Type B pancreatic cell (in vitro differentiated cells): ENCODE measurements around the gene RPL12. TPM values are rescaled to one million over a fixed set of nuclear protein-coding genes. Genes with fewer than 3 reads are reported as not detected.

ENCODE experiments used
- DNase-seq: peaks from one replicate; pipeline ENCODE4 v3.0.0; 2021; ENCODE audit warnings: mixed read lengths; ENCODE audit not compliant: unreplicated experiment; ENCODE audit errors: extremely low spot score
- H3K27ac Mint-ChIP-seq: 2 replicates; pipeline ENCODE4 v1.8.0; 2021; ENCODE audit warnings: mild to moderate bottlenecking, mixed read lengths
- H3K27me3 Mint-ChIP-seq: 2 replicates; pipeline ENCODE4 v1.8.0; 2021; ENCODE audit warnings: mixed read lengths
- H3K36me3 Mint-ChIP-seq: 2 replicates; pipeline ENCODE4 v1.8.0; 2021; ENCODE audit warnings: mixed read lengths
- H3K4me1 Mint-ChIP-seq: one replicate; pipeline ENCODE4 v1.8.0; 2021; ENCODE audit warnings: mixed read lengths; ENCODE audit not compliant: unreplicated experiment
- H3K4me3 Mint-ChIP-seq: 2 replicates; pipeline ENCODE4 v1.8.0; 2021; ENCODE audit warnings: mild to moderate bottlenecking, mixed read lengths
- H3K9me3 Mint-ChIP-seq: 2 replicates; pipeline ENCODE4 v1.8.0; 2021; ENCODE audit warnings: mixed read lengths
- total RNA-seq: library from RNA; stranded (reverse); gene quantifications from 2 replicates; pipeline ENCODE4 v1.2.1, GENCODE V29; 2021; ENCODE audit warnings: low replicate concordance
- TF ChIP-seq, protein P1 (sequence below): fragments of 200-600 bp; sonication (generic); conservative IDR thresholded peaks from 2 replicates; pipeline ENCODE4 v1.5.0; 2021; ENCODE audit warnings: antibody characterized with exemption, mild to moderate bottlenecking

Gene RPL12
- total RNA-seq, 1 donor from 2014 or later: 1,238 TPM

DNA sequence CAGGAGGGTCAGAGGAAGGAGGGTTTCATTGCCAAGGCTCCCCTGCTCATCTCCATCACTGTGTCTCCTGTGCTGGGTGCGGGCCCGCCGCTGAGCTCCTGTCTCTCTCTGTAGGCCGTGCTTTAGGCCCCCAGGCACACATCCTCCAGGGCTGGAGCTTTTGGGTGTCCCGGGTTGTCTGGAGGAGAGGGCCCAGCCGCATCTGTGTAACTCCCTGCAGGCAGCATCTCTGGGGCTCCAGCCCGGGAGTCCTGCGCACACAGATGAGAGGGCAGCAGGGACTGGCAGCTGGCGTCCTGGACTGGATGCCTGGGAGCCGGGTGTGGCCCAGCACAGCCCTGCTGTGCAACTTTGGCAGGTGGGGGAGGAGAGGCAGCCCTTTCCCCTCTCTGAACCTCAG, 40.3 kb upstream of the RPL12 start:
- TF ChIP-seq, protein P1, sequence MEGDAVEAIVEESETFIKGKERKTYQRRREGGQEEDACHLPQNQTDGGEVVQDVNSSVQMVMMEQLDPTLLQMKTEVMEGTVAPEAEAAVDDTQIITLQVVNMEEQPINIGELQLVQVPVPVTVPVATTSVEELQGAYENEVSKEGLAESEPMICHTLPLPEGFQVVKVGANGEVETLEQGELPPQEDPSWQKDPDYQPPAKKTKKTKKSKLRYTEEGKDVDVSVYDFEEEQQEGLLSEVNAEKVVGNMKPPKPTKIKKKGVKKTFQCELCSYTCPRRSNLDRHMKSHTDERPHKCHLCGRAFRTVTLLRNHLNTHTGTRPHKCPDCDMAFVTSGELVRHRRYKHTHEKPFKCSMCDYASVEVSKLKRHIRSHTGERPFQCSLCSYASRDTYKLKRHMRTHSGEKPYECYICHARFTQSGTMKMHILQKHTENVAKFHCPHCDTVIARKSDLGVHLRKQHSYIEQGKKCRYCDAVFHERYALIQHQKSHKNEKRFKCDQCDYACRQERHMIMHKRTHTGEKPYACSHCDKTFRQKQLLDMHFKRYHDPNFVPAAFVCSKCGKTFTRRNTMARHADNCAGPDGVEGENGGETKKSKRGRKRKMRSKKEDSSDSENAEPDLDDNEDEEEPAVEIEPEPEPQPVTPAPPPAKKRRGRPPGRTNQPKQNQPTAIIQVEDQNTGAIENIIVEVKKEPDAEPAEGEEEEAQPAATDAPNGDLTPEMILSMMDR: no peak
- H3K4me1 Mint-ChIP-seq: peaks cover 6% of the 10 kb centered on the region
- no peak overlapping the region for H3K27ac Mint-ChIP-seq
- DNase-seq: no peak
- H3K36me3 Mint-ChIP-seq: peaks cover 3% of the 10 kb centered on the region
- H3K4me3 Mint-ChIP-seq: no peak overlapping the region
- H3K27me3 Mint-ChIP-seq: no peaks in the 10 kb centered on the region
- no peaks in the 10 kb centered on the region for H3K9me3 Mint-ChIP-seq

DNA sequence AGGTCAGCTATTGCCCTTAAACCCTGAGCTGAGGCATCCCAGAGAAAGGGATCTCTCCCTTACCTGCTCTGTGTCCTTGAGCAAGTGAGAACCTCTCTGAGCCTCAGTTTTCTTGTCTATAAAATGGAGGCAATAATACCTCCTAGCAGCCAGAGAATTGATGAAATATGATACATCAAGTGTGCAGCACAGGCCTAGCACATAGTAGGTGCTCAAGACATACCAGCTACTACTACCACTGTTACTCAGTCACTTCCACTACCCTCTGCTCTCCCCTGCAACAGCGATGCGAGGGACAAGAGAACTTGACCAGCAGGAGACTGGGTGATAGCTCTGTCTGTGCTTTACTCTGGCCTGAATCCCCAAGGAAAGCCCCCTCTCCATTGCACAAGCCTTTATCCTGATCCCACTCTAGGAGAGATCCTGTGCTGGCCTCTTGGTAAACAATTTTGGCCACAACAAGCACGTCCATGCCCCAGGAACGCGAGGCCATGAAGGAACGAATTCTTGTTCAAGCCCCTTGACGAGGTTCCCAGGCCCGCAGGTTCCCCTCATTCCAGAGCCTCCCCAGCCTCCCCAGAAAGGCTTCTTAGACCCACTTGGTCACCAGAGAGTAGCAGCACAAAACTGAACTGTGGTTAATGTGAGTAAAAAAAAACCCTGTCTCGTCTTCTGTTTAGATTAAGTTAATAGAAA, 39.5 kb upstream of the RPL12 start:
- H3K4me3 Mint-ChIP-seq: no peak overlapping the region
- no peaks in the 10 kb centered on the region for H3K9me3 Mint-ChIP-seq
- no peak for DNase-seq
- H3K27ac Mint-ChIP-seq: peak overlapping the region; percentile 36
- H3K27me3 Mint-ChIP-seq: no peaks in the 10 kb centered on the region
- peaks cover 7% of the 10 kb centered on the region for H3K36me3 Mint-ChIP-seq
- TF ChIP-seq, protein P1: no peak
- H3K4me1 Mint-ChIP-seq: peaks cover 6% of the 10 kb centered on the region

DNA sequence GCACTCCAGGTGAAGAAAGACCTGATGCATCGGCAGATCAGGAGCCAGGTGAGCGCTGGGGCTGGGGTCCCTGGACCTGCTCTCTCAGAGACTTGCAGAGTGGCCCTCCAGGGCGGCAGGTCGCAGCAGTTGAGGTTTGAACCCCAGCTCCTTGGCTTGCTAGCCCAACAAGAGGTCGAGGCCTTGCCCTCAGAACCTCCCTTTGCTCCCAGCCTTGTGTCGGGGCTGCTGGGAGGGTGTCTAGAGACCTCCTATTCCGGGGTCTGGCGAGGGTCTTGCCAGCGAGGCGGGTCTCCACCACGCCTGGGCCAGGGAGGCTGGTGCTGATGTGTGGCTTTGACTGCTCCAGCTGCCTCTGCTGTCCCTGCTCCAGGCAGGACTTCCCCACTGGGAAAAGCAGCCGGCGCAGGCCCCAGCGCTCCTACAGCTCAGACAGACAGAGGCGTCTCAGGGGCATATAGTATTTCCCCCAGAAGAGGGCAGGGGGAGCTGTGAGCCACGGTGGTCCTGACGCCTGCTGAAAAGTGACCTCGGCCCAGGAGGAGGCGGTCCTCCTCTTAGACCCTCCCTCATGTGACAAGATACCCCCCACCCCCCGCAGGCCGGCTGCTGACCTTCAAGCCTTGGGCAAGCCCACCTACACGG, 38.4 kb upstream of the RPL12 start:
- Mint-ChIP-seq H3K4me1 (peaks cover 6% of the 10 kb centered on the region), H3K9me3 (no peaks in the 10 kb centered on the region), H3K27ac (peak overlapping the region; percentile 40), H3K4me3 (no peak overlapping the region), H3K27me3 (no peaks in the 10 kb centered on the region), H3K36me3 (peaks cover 7% of the 10 kb centered on the region)
- DNase-seq: no peak
- TF ChIP-seq, protein P1: peak; percentile 65

DNA sequence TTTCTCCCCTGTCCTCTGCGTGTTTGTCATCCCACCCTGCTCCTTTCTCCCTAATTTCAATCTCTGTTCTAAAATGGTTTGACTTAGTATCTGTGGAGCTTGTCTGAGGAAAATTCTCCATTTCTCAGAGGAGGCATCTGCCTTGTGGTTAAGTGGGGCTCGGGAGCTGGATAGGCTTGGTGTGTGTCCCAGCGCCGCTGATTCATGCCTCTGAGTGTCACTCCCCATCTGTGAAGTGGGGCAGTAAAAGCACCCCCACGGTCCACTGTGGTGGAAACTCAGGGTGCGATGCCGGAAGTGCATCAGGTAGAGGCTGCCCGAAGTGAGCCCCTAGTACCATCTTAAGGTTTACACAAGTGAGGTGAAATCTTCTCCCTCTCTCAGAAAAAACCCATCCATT, 37.7 kb upstream of the RPL12 start:
- Mint-ChIP-seq H3K9me3 (no peaks in the 10 kb centered on the region), H3K27me3 (no peaks in the 10 kb centered on the region), H3K4me1 (peaks cover 6% of the 10 kb centered on the region), H3K27ac (no peak overlapping the region), H3K36me3 (peaks cover 7% of the 10 kb centered on the region), H3K4me3 (no peak overlapping the region)
- DNase-seq: no peak
- TF ChIP-seq, protein P1: no peak

DNA sequence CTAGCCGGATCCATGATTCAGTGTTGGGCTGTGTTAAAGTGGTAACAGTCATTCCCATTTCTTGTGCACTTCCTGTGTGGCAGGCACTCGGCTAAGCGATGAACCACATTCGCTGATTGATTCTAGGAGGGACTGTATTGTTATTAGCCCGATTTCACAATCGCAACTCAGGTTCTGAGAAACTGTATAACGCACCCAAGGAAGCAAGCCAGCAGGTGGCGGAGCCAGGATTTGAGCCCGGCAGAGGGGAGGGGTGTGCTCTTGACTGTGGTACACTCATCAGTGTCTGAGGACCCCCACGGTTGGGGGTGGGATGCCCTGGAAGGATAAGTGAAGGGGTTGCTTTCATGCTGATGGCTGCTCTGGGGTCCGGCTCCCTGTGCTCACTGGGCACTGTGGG, 34.8 kb upstream of the RPL12 start:
- DNase-seq: no peak
- TF ChIP-seq, protein P1: no peak
- H3K4me3 Mint-ChIP-seq: no peak overlapping the region
- no peak overlapping the region for H3K27ac Mint-ChIP-seq
- no peaks in the 10 kb centered on the region for H3K9me3 Mint-ChIP-seq
- peaks cover 6% of the 10 kb centered on the region for H3K4me1 Mint-ChIP-seq
- H3K27me3 Mint-ChIP-seq: no peaks in the 10 kb centered on the region
- peaks cover 7% of the 10 kb centered on the region for H3K36me3 Mint-ChIP-seq
